Fibroblast of lung (primary cell): ENCODE measurements around the gene GIGYF1. TPM values are rescaled to one million over a fixed set of nuclear protein-coding genes. Genes with fewer than 3 reads are reported as not detected.

Experiments
- DNase-seq, 2 donors: peaks; one replicate each; pipeline versions ENCODE4 v3.0.0 to v3.0.0-alpha.2; 2010; ENCODE audit warnings: low read depth in 2 of 2
- H2AFZ ChIP-seq: 2 replicates; pipeline ENCODE4 v1.5.1; 2012; ENCODE audit warnings: low read length, control low read depth, inconsistent platforms
- H3K27ac ChIP-seq: 2 replicates; pipeline ENCODE4 v1.5.1; 2011; ENCODE audit warnings: low read length, control low read depth; ENCODE audit not compliant: insufficient read depth
- H3K27me3 ChIP-seq: 2 replicates; pipeline ENCODE4 v1.5.1; 2011; ENCODE audit warnings: mild to moderate bottlenecking, low read length; ENCODE audit not compliant: control insufficient read depth, insufficient read depth
- H3K36me3 ChIP-seq: 2 replicates; pipeline ENCODE4 v1.5.1; 2011; ENCODE audit warnings: low read length; ENCODE audit not compliant: control insufficient read depth, insufficient read depth
- H3K4me1 ChIP-seq: 2 replicates; pipeline ENCODE4 v1.5.1; 2011; ENCODE audit warnings: low read length; ENCODE audit not compliant: control insufficient read depth, insufficient read depth; ENCODE audit errors: extremely low read depth
- H3K4me2 ChIP-seq: 2 replicates; pipeline ENCODE4 v1.5.1; 2011; ENCODE audit warnings: low read length, control low read depth; ENCODE audit not compliant: insufficient read depth; ENCODE audit errors: extremely low read depth
- H3K4me3 ChIP-seq, 4 experiments: fragments of 200-600 bp in 1 of 4; sonication (generic) in 1 of 4; replicated peaks in 1 of 4; 2 replicates each; pipeline ENCODE4 v1.5.1; 2011 to 2016; ENCODE audit warnings: low read length in 4 of 4, low read depth in 3 of 4, mild to moderate bottlenecking in 3 of 4, control low read depth in 2 of 4, inconsistent platforms in 1 of 4, mixed read lengths in 1 of 4; ENCODE audit not compliant: insufficient read depth in 1 of 4; ENCODE audit errors: control extremely low read depth in 1 of 4
- H3K79me2 ChIP-seq: 2 replicates; pipeline ENCODE4 v1.5.1; 2012; ENCODE audit warnings: mild to moderate bottlenecking, low read length, inconsistent platforms; ENCODE audit not compliant: control insufficient read depth, insufficient read depth
- H3K9ac ChIP-seq: 2 replicates; pipeline ENCODE4 v1.5.1; 2011; ENCODE audit warnings: mild to moderate bottlenecking, low read length, control low read depth; ENCODE audit not compliant: insufficient read depth
- H3K9me3 ChIP-seq: 2 replicates; pipeline ENCODE4 v1.5.1; 2012; ENCODE audit warnings: low read depth, low read length; ENCODE audit not compliant: control insufficient read depth, insufficient read depth
- H4K20me1 ChIP-seq: 2 replicates; pipeline ENCODE4 v1.5.1; 2011; ENCODE audit warnings: low read length; ENCODE audit not compliant: control insufficient read depth, insufficient read depth; ENCODE audit errors: extremely low read depth
- EZH2 ChIP-seq: IDR thresholded peaks from 2 replicates; pipeline ENCODE4 v1.5.1; 2012; ENCODE audit warnings: low read length, control low read depth, mild to moderate bottlenecking; ENCODE audit errors: missing control alignments
- polyA plus RNA-seq, 2 donors: library from polyadenylated mRNA; depleted of rRNA in 1 of 2; stranded (reverse) in 1 of 2; unstranded in 1 of 2; fragments of >200 nt; gene quantifications; 2 replicates each; pipeline ENCODE4 v1.2.1, GENCODE V29; 2011 to 2012; ENCODE audit warnings: missing spikeins in 1 of 2
- total RNA-seq: library from RNA; depleted of rRNA; stranded (reverse); fragments of >200 nt; gene quantifications from 2 replicates; pipeline ENCODE4 v1.2.1, GENCODE V29; 2014
- TF ChIP-seq, protein P1 (sequence below), 2 donors: IDR thresholded peaks in 1 of 2; conservative IDR thresholded peaks in 1 of 2; 1 replicate in 1 of 2; 2 replicates in 1 of 2; pipeline ENCODE4 v1.5.1; 2011 to 2012; ENCODE audit warnings: low read length in 2 of 2, control low read depth in 1 of 2, inconsistent platforms in 1 of 2, low read depth in 1 of 2, mild to moderate bottlenecking in 1 of 2

GIGYF1 gene
- total and polyA plus RNA-seq, 2 donors (not counting 1 experiment from before 2014, with no cell fraction given): 3.8 to 15.9 TPM

DNA sequence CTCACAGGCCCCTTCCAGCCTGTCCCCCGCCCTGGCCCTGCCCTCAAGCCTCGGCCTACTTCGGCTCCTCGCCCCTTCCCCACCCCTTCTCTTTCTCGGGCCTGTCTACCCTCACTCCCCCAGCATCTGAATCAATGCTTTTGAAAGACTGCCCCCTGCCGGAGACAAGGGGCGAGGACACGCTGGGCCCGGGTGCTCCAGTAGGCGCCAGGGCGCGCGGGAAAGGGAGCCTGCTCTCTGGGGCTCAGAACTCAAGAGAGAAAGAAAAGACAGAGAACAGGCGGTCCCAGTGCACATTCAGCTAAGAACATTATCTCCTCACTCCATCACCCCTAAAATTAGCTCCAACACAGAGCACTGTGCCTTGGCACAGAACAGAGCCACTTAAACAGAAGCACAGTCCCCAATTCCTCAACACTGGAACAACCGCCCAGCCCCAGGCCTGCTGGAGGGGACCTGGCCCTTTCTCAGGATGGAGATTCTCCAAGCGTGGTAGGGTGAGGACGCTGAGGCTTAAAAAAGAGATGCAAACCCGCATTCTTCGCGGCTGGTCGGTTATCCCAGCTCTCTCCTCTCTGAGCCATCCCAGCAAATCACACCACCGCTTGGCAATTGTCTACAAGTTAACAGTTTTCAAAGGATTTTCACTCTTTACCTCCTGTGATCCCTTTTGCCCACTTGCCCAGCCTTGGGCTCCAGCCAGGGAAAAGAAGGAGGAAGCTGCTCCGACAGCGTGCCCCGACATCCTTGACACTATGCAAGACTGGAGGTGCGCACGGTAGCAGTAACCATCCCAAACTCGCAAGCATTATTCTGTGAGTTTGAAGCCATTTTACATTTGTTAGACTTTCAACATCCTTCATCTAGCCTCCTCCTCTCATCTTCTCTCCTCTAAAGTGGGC, 2.1 kb downstream of the GIGYF1 start:
- TF ChIP-seq, protein P1, sequence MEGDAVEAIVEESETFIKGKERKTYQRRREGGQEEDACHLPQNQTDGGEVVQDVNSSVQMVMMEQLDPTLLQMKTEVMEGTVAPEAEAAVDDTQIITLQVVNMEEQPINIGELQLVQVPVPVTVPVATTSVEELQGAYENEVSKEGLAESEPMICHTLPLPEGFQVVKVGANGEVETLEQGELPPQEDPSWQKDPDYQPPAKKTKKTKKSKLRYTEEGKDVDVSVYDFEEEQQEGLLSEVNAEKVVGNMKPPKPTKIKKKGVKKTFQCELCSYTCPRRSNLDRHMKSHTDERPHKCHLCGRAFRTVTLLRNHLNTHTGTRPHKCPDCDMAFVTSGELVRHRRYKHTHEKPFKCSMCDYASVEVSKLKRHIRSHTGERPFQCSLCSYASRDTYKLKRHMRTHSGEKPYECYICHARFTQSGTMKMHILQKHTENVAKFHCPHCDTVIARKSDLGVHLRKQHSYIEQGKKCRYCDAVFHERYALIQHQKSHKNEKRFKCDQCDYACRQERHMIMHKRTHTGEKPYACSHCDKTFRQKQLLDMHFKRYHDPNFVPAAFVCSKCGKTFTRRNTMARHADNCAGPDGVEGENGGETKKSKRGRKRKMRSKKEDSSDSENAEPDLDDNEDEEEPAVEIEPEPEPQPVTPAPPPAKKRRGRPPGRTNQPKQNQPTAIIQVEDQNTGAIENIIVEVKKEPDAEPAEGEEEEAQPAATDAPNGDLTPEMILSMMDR (conservative IDR thresholded peaks at IDR 0.05 in 1 of 2, IDR thresholded peaks at IDR 0.05 in 1 of 2; ENCODE audit: low read depth in 1 of 2, low read length in 2 of 2): peak; percentile 78 to 80
- TF ChIP-seq EZH2: no peak
- Histone ChIP-seq H2AFZ (no peak overlapping the region), H3K4me1 (peaks cover 10% of the 10 kb centered on the region), H3K9ac (no peak overlapping the region), H3K9me3 (no peaks in the 10 kb centered on the region), H3K4me3 (peak overlapping the region; percentile 38 to 87 (median 80)), H3K36me3 (peaks cover 11% of the 10 kb centered on the region), H3K27me3 (no peaks in the 10 kb centered on the region), H3K79me2 (peaks cover 52% of the 10 kb centered on the region), H3K27ac (peak overlapping the region; percentile 25), H4K20me1 (no peaks in the 10 kb centered on the region), H3K4me2 (peak overlapping the region; percentile 96)
- peak; percentile 50 to 72 for DNase-seq

DNA sequence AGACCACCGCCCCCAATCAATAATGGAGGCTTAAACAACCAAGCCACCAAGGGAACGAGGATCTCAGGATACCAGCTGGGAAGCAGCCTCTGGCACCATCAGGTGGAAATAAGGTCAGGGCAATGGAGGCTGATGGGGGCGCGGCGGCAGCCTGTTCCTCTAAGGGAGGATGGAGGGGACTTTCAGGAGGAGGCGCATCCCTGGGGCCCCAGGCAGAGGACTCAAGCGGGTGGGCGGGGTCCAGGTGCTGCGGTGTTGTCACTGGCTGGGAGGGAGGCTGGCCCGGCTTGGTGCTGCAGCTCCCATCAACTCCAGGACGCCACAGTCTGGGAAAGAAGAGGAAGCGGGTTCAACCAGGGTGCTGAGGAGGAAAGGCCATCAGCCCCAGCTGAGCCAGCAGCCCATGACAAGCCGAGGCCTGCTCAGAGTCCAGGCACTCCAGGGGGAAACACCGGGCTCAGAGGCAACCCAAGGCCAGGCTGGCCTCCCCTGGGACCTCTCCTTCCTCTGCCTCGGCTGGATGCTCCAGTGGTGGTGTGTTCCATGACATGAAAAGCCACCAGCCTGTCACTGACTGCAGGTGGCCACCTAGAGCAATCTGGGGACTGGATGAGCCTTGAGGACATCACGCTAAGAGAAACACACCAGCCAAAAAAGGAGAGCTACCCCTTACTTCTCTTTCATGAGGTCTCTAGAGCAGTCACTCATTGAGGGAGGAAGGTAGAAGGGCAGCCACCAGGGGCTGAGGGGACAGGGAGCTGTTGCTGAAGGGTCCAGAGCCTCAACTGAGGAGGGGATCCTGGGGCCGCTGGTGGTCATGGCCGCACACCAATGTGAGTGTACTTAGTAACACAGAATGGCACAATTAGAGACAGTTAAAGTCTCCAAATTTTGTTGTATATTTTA, 4.6 kb downstream of the GIGYF1 start:
- H3K4me1 ChIP-seq: peaks cover 10% of the 10 kb centered on the region
- H3K27me3 ChIP-seq: no peaks in the 10 kb centered on the region
- H3K9ac ChIP-seq: no peak overlapping the region
- H3K79me2 ChIP-seq: peaks cover 52% of the 10 kb centered on the region
- no peak for DNase-seq
- no peak overlapping the region for H3K4me3 ChIP-seq
- H3K4me2 ChIP-seq: no peak overlapping the region
- no peak overlapping the region for H2AFZ ChIP-seq
- H3K36me3 ChIP-seq: peaks cover 24% of the 10 kb centered on the region
- TF ChIP-seq, protein P1 (conservative IDR thresholded peaks at IDR 0.05 in 1 of 2, IDR thresholded peaks at IDR 0.05 in 1 of 2; ENCODE audit: low read depth in 1 of 2, low read length in 2 of 2): no peak
- no peak for TF ChIP-seq EZH2
- no peaks in the 10 kb centered on the region for H3K9me3 ChIP-seq
- H3K27ac ChIP-seq: no peak overlapping the region
- H4K20me1 ChIP-seq: no peaks in the 10 kb centered on the region

DNA sequence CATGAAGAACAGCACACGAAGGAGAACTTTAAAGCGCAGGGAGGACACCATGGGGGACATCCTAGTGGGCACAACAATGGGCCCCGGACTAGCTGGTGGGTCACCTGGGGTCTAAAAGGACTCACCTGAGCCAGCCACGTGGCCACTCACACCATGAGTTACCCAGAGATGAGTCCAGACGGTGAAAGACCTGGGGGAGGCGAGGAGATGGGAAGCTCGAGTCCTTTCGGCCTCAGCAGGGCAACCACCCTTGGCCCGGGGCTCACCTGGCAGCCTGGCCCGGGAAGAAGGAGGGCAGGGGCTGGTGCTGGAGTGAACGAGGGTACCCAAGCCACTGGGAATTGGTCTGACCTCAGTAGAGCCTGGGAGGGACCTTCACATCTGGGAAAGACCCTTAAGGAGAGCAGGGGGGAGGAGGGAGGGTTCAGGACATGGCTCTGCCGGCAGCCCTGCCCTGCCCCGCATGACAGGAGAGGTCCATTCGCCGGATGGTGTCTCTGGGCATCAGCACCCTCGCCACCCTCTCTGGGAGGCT, 5.7 kb downstream of the GIGYF1 start:
- Histone ChIP-seq H3K4me2 (no peak overlapping the region), H3K9me3 (no peaks in the 10 kb centered on the region), H3K4me3 (no peak overlapping the region), H3K27me3 (no peaks in the 10 kb centered on the region), H3K27ac (no peak overlapping the region), H2AFZ (no peak overlapping the region), H3K4me1 (peaks cover 10% of the 10 kb centered on the region), H3K9ac (no peak overlapping the region), H4K20me1 (no peaks in the 10 kb centered on the region), H3K36me3 (peaks cover 29% of the 10 kb centered on the region), H3K79me2 (peaks cover 49% of the 10 kb centered on the region)
- TF ChIP-seq EZH2: no peak
- TF ChIP-seq, protein P1 (conservative IDR thresholded peaks at IDR 0.05 in 1 of 2, IDR thresholded peaks at IDR 0.05 in 1 of 2; ENCODE audit: low read depth in 1 of 2, low read length in 2 of 2): no peak
- DNase-seq: no peak
